HepG2 (cell line): ENCODE results near the gene CARMIL3. TPM values are rescaled to one million over a fixed set of nuclear protein-coding genes. Genes with fewer than 3 reads are reported as not detected.

Experiments used
- AKNA ChIP-seq: sonication (generic); formaldehyde crosslinking; IDR thresholded peaks from 2 replicates; pipeline ENCODE4 v1.4.0; 2020; ENCODE audit warnings: missing genetic modification reagents, borderline replicate concordance
- EP300 ChIP-seq, 3 experiments: sonication (generic) in 1 of 3; formaldehyde crosslinking in 1 of 3; IDR thresholded peaks; 2 replicates each; pipeline versions ENCODE4 v1.5.1 to v1.6.1; 2011 to 2020; ENCODE audit warnings: low read depth in 2 of 3, low read length in 2 of 3, borderline replicate concordance in 1 of 3, improper control_type of control experiment in 1 of 3, mild to moderate bottlenecking in 1 of 3, missing genetic modification reagents in 1 of 3, moderate library complexity in 1 of 3
- HINFP ChIP-seq: sonication (generic); formaldehyde crosslinking; IDR thresholded peaks from 2 replicates; pipeline ENCODE4 v1.4.0; 2020; ENCODE audit warnings: low read depth, mild to moderate bottlenecking, missing genetic modification reagents
- KDM5A ChIP-seq: fragments of 200-600 bp; sonication (generic); IDR thresholded peaks from 2 replicates; pipeline ENCODE4 v1.7.0; 2018; ENCODE audit warnings: antibody characterized with exemption, mild to moderate bottlenecking, low read length, borderline replicate concordance
- MNT ChIP-seq: fragments of 450-650 bp; IDR thresholded peaks from 2 replicates; pipeline ENCODE4 v1.6.1; 2016
- ZFP90 ChIP-seq: sonication (generic); formaldehyde crosslinking; IDR thresholded peaks from 2 replicates; pipeline ENCODE4 v1.8.0; 2022; ENCODE audit warnings: missing genetic modification reagents, mild to moderate bottlenecking, inconsistent platforms, borderline replicate concordance
- ZFX ChIP-seq: sonication (generic); formaldehyde crosslinking; IDR thresholded peaks from 2 replicates; pipeline ENCODE4 v1.4.0; 2020; ENCODE audit warnings: mild to moderate bottlenecking, low read depth, missing genetic modification reagents, moderate library complexity
- ZNF235 ChIP-seq: sonication (generic); formaldehyde crosslinking; IDR thresholded peaks from 2 replicates; pipeline ENCODE4 v1.8.1; 2023; ENCODE audit warnings: mild to moderate bottlenecking, missing genetic modification reagents, borderline replicate concordance
- ZNF501 ChIP-seq: sonication (generic); formaldehyde crosslinking; IDR thresholded peaks from 2 replicates; pipeline ENCODE4 v1.5.1; 2020; ENCODE audit warnings: mild to moderate bottlenecking, moderate library complexity, missing genetic modification reagents
- ZNF570 ChIP-seq: sonication (generic); formaldehyde crosslinking; IDR thresholded peaks from 2 replicates; pipeline ENCODE4 v1.4.0; 2020; ENCODE audit warnings: mild to moderate bottlenecking, missing genetic modification reagents, borderline replicate concordance
- ZNF576 ChIP-seq: sonication (generic); formaldehyde crosslinking; IDR thresholded peaks from 2 replicates; pipeline ENCODE4 v1.4.0; 2020; ENCODE audit warnings: mild to moderate bottlenecking, missing genetic modification reagents
- ZNF609 ChIP-seq: sonication (generic); formaldehyde crosslinking; IDR thresholded peaks from 2 replicates; pipeline ENCODE4 v1.4.0; 2020; ENCODE audit warnings: mild to moderate bottlenecking, missing genetic modification reagents, borderline replicate concordance
- polyA plus RNA-seq, 8 experiments: library from polyadenylated mRNA; depleted of rRNA in 3 of 8; stranded (reverse) in 7 of 8; unstranded in 1 of 8; fragments of >200 nt; fragmentation: Illumina TruSeq in 4 of 8; extraction: Trizol in 4 of 8; gene quantifications; 2 replicates each; pipeline versions ENCODE4 v1.2.1 to v1.2.3, GENCODE V29; 2011 to 2016; ENCODE audit warnings: low read depth in 4 of 8, missing spikeins in 1 of 8, mixed read lengths in 1 of 8; ENCODE audit not compliant: insufficient read depth in 1 of 8
- total RNA-seq, 5 experiments: library from RNA; depleted of rRNA; stranded (reverse); fragments of >200 nt; fragmentation: Illumina TruSeq; extraction: Trizol; gene quantifications; 2 replicates each; pipeline ENCODE4 v1.2.3, GENCODE V29; 2016; ENCODE audit warnings: low read depth in 1 of 5

Gene CARMIL3
- total and polyA plus RNA-seq, 2 of the 13 experiments (the other 11 are each of a cell fraction or from before 2014, with no cell fraction given) = 0.27 to 0.55 TPM

GRCh38 chr14:24051789-24052655, at the start of gene CARMIL3 (continued):
- no peak for TF ChIP-seq AKNA
- TF ChIP-seq ZNF501 (CRISPR knock-in tag) = peak; percentile 77; the same call in 1 of the 2 replicates
- peak; percentile 77 for TF ChIP-seq ZNF576 (CRISPR knock-in tag)
- no peak for TF ChIP-seq MNT
- TF ChIP-seq EP300 (IDR thresholded peaks at IDR 0.05; ENCODE audit: low read depth in 2 of 2, low read length in 2 of 2) = no peak
- TF ChIP-seq EP300 (CRISPR knock-in tag; IDR thresholded peaks at IDR 0.05; ENCODE audit: borderline replicate concordance) = no peak
- peak; percentile 98 for TF ChIP-seq ZFP90 (CRISPR knock-in tag)
- TF ChIP-seq ZNF609 = no peak
- peak; percentile 93 for TF ChIP-seq ZNF235 (CRISPR knock-in tag)
- no peak for TF ChIP-seq ZNF570 (CRISPR knock-in tag)
- peak; percentile 64 for TF ChIP-seq HINFP (CRISPR knock-in tag)
- TF ChIP-seq ZFX (CRISPR knock-in tag) = peak; percentile 83
- TF ChIP-seq KDM5A = no peak
